ENCODE data around the gene LRRC32. TPM values are rescaled to one million over a fixed set of nuclear protein-coding genes. Genes with fewer than 3 reads are reported as not detected.

LRRC32 gene
- total and polyA plus RNA-seq, 2 experiments from 2014 or later, result 0.42 to 0.58 TPM

DNA sequence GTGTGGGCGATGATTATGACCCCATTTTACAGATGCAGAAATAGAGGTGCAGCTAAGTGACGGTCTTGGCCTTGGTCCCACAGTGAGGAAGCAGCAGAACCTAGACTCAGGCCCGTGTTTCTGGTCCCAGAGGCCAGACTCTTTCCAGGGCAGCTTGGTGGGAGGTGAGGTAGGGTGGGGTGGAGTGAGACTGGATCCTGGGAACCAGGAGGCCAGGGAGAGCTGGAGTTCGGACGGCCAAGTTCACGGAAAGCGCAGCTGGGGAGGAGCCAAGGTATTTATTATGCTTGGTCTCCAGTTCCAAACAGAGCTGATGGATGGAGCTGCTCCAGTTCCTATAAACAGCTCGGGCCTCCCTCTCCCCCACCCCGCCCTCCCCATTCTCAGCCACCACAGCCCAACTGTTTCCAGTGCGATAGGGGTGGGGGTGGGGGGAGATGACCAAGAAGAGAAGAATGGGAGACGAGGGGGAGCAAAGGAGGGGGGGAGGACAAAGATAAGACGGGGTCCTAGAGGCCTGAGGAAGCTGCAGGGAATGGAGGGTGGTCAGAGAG is 16.2 kb downstream of the LRRC32 start:
- Histone ChIP-seq H3K27me3 (ENCODE audit: insufficient read depth) (no peaks in the 10 kb centered on the region), H4K20me1 (replicated peaks; ENCODE audit: insufficient read depth) (no peaks in the 10 kb centered on the region), H3K4me3 (no peak overlapping the region), H2AFZ (no peak overlapping the region), H3K4me1 (ENCODE audit: insufficient read depth) (no peaks in the 10 kb centered on the region), H3K4me2 (no peak overlapping the region), H3F3A (replicated peaks; ENCODE audit: low read depth) (no peaks in the 10 kb centered on the region), H3K9me2 (ENCODE audit: insufficient read depth) (no peaks in the 10 kb centered on the region), H3K36me3 (ENCODE audit: insufficient read depth) (no peaks in the 10 kb centered on the region), H3K27ac (ENCODE audit: low read depth) (no peak overlapping the region), H3K79me2 (replicated peaks; ENCODE audit: insufficient read depth) (no peaks in the 10 kb centered on the region)
- Mint-ChIP-seq H3K4me1 (peaks cover 19% of the 10 kb centered on the region), H3K27me3 (ENCODE audit: insufficient read depth, low read depth, poor library complexity) (peaks cover 8% of the 10 kb centered on the region), H3K36me3 (ENCODE audit: low read depth) (no peaks in the 10 kb centered on the region), H3K9me3 (no peaks in the 10 kb centered on the region), H3K4me3 (no peak overlapping the region), H3K27ac (no peak overlapping the region)
- DNase-seq (ENCODE audit: low spot score) (no peak), ATAC-seq (no peak)
- TF ChIP-seq CREB1 (CRISPR knock-in tag; IDR thresholded peaks at IDR 0.05; ENCODE audit: low read depth), result no peak
- no peak for TF ChIP-seq NANOG (IDR thresholded peaks at IDR 0.05; ENCODE audit: borderline replicate concordance)
- no peak for TF ChIP-seq EZH2phosphoT487 (IDR thresholded peaks at IDR 0.05; ENCODE audit: unreplicated experiment)
- no peak for TF ChIP-seq STAT1 (IDR thresholded peaks at IDR 0.05; ENCODE audit: unreplicated experiment)
- TF ChIP-seq JUNB (IDR thresholded peaks at IDR 0.05; ENCODE audit: unreplicated experiment), result no peak
- TF ChIP-seq ZNF114 (CRISPR knock-in tag; IDR thresholded peaks at IDR 0.05), result no peak
- TF ChIP-seq, protein P1, sequence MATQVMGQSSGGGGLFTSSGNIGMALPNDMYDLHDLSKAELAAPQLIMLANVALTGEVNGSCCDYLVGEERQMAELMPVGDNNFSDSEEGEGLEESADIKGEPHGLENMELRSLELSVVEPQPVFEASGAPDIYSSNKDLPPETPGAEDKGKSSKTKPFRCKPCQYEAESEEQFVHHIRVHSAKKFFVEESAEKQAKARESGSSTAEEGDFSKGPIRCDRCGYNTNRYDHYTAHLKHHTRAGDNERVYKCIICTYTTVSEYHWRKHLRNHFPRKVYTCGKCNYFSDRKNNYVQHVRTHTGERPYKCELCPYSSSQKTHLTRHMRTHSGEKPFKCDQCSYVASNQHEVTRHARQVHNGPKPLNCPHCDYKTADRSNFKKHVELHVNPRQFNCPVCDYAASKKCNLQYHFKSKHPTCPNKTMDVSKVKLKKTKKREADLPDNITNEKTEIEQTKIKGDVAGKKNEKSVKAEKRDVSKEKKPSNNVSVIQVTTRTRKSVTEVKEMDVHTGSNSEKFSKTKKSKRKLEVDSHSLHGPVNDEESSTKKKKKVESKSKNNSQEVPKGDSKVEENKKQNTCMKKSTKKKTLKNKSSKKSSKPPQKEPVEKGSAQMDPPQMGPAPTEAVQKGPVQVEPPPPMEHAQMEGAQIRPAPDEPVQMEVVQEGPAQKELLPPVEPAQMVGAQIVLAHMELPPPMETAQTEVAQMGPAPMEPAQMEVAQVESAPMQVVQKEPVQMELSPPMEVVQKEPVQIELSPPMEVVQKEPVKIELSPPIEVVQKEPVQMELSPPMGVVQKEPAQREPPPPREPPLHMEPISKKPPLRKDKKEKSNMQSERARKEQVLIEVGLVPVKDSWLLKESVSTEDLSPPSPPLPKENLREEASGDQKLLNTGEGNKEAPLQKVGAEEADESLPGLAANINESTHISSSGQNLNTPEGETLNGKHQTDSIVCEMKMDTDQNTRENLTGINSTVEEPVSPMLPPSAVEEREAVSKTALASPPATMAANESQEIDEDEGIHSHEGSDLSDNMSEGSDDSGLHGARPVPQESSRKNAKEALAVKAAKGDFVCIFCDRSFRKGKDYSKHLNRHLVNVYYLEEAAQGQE (IDR thresholded peaks at IDR 0.05; ENCODE audit: unreplicated experiment), result no peak
- no peak for TF ChIP-seq EZH2 (IDR thresholded peaks at IDR 0.05; ENCODE audit: low read depth, unreplicated experiment)
- TF ChIP-seq ETS1 (IDR thresholded peaks at IDR 0.05), result no peak

DNA sequence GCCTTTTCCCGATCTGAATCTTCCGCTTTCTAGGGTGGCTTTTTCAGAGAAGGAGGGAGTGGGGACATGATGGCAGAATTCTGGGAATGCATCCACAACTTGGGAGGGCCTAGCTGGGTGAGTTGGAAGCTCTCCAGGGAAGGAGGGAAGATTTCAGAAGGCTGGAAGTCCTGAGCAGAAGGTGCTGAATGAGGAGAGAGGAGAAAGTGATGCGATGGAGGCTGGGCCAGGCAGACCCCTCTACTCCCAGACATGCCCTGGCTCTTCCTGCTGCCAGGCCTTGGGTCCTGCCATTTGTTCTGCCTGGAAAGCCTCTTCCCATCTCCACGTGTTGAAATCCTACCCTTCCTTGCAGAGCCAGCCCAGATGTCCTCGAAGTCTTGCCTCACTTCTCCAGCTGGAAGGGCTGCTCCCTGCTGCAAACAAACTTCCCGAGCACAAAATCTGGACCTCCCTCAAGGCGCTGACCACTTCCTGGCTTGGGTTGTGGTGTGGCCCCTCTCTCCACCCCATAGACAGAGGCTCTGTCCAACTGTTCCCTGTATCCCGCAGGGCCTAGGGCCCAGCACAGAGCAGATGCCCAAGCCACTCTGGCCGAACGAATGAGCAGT is 16.8 kb downstream of the LRRC32 start:
- peaks cover 8% of the 10 kb centered on the region for H3K27me3 Mint-ChIP-seq (ENCODE audit: insufficient read depth, low read depth, poor library complexity)
- Histone ChIP-seq H3K4me2 (no peak overlapping the region), H3K27ac (ENCODE audit: low read depth) (no peak overlapping the region), H3K4me3 (no peak overlapping the region), H4K20me1 (replicated peaks; ENCODE audit: insufficient read depth) (no peaks in the 10 kb centered on the region), H3K79me2 (replicated peaks; ENCODE audit: insufficient read depth) (no peaks in the 10 kb centered on the region), H3K9me2 (ENCODE audit: insufficient read depth) (no peaks in the 10 kb centered on the region), H2AFZ (0 out of 2 replicates have a peak overlapping the region, but pooled peaks have one; percentile 43), H3K27me3 (ENCODE audit: insufficient read depth) (no peaks in the 10 kb centered on the region), H3F3A (replicated peaks; ENCODE audit: low read depth) (no peaks in the 10 kb centered on the region), H3K36me3 (ENCODE audit: insufficient read depth) (no peaks in the 10 kb centered on the region), H3K4me1 (ENCODE audit: insufficient read depth) (no peaks in the 10 kb centered on the region)
- H3K4me3 Mint-ChIP-seq, result no peak overlapping the region
- no peaks in the 10 kb centered on the region for H3K36me3 Mint-ChIP-seq (ENCODE audit: low read depth)
- H3K9me3 Mint-ChIP-seq, result no peaks in the 10 kb centered on the region
- ATAC-seq (no peak), DNase-seq (ENCODE audit: low spot score) (no peak)
- H3K27ac Mint-ChIP-seq, result no peak overlapping the region
- H3K4me1 Mint-ChIP-seq, result peaks cover 19% of the 10 kb centered on the region
- TF ChIP-seq STAT1 (IDR thresholded peaks at IDR 0.05; ENCODE audit: unreplicated experiment), result no peak
- no peak for TF ChIP-seq POLR2AphosphoS5 (IDR thresholded peaks at IDR 0.05; ENCODE audit: low read depth)
- TF ChIP-seq JUNB (IDR thresholded peaks at IDR 0.05; ENCODE audit: unreplicated experiment), result no peak
- TF ChIP-seq, protein P1 (IDR thresholded peaks at IDR 0.05; ENCODE audit: unreplicated experiment), result no peak
- no peak for TF ChIP-seq ZNF331 (CRISPR knock-in tag; IDR thresholded peaks at IDR 0.05; ENCODE audit: low read depth)
- no peak for TF ChIP-seq EZH2phosphoT487 (IDR thresholded peaks at IDR 0.05; ENCODE audit: unreplicated experiment)
- TF ChIP-seq ETS1 (IDR thresholded peaks at IDR 0.05), result no peak
- TF ChIP-seq NANOG (IDR thresholded peaks at IDR 0.05; ENCODE audit: borderline replicate concordance), result no peak
- no peak for TF ChIP-seq EZH2 (IDR thresholded peaks at IDR 0.05; ENCODE audit: low read depth, unreplicated experiment)
